Measurements from ENCODE around the gene CLDN4. TPM values are rescaled to one million over a fixed set of nuclear protein-coding genes. Genes with fewer than 3 reads are reported as not detected.

Gene CLDN4
- total RNA-seq, 1 experiment from 2014 or later, result 32.0 TPM

DNA sequence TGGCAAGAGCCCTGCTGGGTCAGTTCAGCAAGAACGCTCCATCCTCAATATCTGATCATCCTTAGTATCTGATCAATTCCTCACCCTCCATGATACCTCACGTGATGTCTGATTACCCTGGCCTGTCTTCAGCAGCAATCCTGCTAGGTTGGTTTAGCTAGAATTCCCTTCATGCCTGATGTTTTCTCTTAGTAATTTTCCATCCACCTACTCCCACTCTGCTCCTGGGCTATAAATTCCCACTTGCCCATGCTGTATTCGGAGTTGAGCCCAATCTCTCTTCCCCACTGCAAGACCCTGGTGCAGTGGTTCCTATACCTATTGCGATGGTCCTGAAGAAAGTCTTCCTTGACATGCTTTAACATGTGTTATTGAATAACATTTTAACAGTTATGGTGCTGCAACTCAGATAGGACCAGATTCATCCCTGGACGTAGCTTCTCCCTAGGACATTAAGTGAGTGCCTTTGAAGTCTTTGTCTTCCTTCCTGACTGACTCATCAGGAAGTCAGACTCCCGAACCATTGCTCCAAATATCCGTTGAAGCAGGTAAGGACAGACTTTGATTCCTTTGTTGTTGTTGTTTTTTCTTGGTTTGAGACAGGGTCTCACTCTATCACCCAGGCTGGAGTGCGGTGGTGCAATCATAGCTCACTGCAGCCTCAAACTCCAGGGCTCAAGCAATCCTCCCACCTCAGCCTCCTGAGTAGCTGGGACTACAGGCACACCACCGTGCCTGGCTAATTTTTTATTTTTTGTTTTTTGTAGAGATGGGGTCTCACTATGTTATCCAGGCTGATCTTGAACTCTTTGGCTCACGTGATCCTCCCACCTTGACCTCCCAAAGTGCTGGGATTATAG, 31.3 kb upstream of the CLDN4 start (continued):
- no peak for TF ChIP-seq CREM (CRISPR knock-in tag; IDR thresholded peaks at IDR 0.05)
- TF ChIP-seq, protein P1, sequence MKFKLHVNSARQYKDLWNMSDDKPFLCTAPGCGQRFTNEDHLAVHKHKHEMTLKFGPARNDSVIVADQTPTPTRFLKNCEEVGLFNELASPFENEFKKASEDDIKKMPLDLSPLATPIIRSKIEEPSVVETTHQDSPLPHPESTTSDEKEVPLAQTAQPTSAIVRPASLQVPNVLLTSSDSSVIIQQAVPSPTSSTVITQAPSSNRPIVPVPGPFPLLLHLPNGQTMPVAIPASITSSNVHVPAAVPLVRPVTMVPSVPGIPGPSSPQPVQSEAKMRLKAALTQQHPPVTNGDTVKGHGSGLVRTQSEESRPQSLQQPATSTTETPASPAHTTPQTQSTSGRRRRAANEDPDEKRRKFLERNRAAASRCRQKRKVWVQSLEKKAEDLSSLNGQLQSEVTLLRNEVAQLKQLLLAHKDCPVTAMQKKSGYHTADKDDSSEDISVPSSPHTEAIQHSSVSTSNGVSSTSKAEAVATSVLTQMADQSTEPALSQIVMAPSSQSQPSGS (CRISPR knock-in tag; IDR thresholded peaks at IDR 0.05; ENCODE audit: borderline replicate concordance, low read depth), result no peak
- TF ChIP-seq CBFB (CRISPR knock-in tag; IDR thresholded peaks at IDR 0.05; ENCODE audit: low read depth), result no peak
- no peak for TF ChIP-seq IRF2 (CRISPR knock-in tag; IDR thresholded peaks at IDR 0.05; ENCODE audit: borderline replicate concordance, low read depth)
- TF ChIP-seq SMAD3 (CRISPR knock-in tag; IDR thresholded peaks at IDR 0.05; ENCODE audit: borderline replicate concordance), result no peak
- TF ChIP-seq, protein P2, sequence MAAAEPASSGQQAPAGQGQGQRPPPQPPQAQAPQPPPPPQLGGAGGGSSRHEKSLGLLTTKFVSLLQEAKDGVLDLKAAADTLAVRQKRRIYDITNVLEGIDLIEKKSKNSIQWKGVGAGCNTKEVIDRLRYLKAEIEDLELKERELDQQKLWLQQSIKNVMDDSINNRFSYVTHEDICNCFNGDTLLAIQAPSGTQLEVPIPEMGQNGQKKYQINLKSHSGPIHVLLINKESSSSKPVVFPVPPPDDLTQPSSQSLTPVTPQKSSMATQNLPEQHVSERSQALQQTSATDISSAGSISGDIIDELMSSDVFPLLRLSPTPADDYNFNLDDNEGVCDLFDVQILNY (CRISPR knock-in tag; IDR thresholded peaks at IDR 0.05), result no peak
- TF ChIP-seq, protein P3, sequence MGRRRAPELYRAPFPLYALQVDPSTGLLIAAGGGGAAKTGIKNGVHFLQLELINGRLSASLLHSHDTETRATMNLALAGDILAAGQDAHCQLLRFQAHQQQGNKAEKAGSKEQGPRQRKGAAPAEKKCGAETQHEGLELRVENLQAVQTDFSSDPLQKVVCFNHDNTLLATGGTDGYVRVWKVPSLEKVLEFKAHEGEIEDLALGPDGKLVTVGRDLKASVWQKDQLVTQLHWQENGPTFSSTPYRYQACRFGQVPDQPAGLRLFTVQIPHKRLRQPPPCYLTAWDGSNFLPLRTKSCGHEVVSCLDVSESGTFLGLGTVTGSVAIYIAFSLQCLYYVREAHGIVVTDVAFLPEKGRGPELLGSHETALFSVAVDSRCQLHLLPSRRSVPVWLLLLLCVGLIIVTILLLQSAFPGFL (CRISPR knock-in tag; IDR thresholded peaks at IDR 0.05; ENCODE audit: borderline replicate concordance), result no peak

DNA sequence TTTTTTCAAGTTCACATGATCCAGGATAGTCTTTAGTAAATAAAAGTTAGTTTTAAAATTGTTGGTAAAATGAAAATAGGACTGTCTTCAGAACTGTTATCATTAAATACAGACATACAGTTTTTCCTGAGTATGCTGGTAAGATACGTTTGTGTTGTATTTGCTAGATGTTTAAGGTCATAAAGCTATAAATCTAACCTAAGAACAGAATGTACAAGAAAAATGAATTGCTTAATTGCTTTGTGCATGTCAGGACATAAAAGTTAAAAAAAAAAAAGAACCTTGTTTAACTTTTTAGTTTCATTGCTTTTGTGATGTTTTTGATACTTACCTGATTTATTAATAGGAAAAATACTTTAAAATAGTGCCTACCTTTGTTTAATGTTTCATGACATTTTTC, 29.2 kb upstream of the CLDN4 start:
- H3K27me3 Mint-ChIP-seq (ENCODE audit: low read depth), result peaks cover 6% of the 10 kb centered on the region
- H3K4me3 Mint-ChIP-seq, result no peak overlapping the region
- H3K4me1 Mint-ChIP-seq, result peaks cover 7% of the 10 kb centered on the region
- POLR2A ChIA-PET, result no interaction called here
- no peaks in the 10 kb centered on the region for H3K9me3 Mint-ChIP-seq
- no peak for DNase-seq (ENCODE audit: low spot score)
- no peak overlapping the region for H3K27ac Mint-ChIP-seq
- CTCF ChIA-PET, result interaction anchor here (0.9 kb wide), 1 partner anchor 9 kb away, joined by 3 read pairs; no protein-coding TSS in a partner anchor
- H3K36me3 Mint-ChIP-seq, result peaks cover 5% of the 10 kb centered on the region; the same call in 1 of the 2 replicates
- ATAC-seq, result no peak
- TF ChIP-seq, protein P4, sequence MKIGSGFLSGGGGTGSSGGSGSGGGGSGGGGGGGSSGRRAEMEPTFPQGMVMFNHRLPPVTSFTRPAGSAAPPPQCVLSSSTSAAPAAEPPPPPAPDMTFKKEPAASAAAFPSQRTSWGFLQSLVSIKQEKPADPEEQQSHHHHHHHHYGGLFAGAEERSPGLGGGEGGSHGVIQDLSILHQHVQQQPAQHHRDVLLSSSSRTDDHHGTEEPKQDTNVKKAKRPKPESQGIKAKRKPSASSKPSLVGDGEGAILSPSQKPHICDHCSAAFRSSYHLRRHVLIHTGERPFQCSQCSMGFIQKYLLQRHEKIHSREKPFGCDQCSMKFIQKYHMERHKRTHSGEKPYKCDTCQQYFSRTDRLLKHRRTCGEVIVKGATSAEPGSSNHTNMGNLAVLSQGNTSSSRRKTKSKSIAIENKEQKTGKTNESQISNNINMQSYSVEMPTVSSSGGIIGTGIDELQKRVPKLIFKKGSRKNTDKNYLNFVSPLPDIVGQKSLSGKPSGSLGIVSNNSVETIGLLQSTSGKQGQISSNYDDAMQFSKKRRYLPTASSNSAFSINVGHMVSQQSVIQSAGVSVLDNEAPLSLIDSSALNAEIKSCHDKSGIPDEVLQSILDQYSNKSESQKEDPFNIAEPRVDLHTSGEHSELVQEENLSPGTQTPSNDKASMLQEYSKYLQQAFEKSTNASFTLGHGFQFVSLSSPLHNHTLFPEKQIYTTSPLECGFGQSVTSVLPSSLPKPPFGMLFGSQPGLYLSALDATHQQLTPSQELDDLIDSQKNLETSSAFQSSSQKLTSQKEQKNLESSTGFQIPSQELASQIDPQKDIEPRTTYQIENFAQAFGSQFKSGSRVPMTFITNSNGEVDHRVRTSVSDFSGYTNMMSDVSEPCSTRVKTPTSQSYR (CRISPR knock-in tag; IDR thresholded peaks at IDR 0.05), result no peak
- TF ChIP-seq ETV6 (CRISPR knock-in tag; IDR thresholded peaks at IDR 0.05), result no peak
- TF ChIP-seq, protein P5, sequence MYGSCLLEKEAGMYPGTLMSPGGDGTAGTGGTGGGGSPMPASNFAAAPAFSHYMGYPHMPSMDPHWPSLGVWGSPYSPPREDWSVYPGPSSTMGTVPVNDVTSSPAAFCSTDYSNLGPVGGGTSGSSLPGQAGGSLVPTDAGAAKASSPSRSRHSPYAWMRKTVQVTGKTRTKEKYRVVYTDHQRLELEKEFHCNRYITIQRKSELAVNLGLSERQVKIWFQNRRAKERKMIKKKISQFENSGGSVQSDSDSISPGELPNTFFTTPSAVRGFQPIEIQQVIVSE (CRISPR knock-in tag; IDR thresholded peaks at IDR 0.05; ENCODE audit: borderline replicate concordance), result no peak
- TF ChIP-seq, protein P6, sequence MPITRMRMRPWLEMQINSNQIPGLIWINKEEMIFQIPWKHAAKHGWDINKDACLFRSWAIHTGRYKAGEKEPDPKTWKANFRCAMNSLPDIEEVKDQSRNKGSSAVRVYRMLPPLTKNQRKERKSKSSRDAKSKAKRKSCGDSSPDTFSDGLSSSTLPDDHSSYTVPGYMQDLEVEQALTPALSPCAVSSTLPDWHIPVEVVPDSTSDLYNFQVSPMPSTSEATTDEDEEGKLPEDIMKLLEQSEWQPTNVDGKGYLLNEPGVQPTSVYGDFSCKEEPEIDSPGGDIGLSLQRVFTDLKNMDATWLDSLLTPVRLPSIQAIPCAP (CRISPR knock-in tag; IDR thresholded peaks at IDR 0.05), result no peak
- TF ChIP-seq GRHL2 (CRISPR knock-in tag; IDR thresholded peaks at IDR 0.05; ENCODE audit: insufficient replicate concordance, severe bottlenecking), result no peak
- TF ChIP-seq, protein P7, sequence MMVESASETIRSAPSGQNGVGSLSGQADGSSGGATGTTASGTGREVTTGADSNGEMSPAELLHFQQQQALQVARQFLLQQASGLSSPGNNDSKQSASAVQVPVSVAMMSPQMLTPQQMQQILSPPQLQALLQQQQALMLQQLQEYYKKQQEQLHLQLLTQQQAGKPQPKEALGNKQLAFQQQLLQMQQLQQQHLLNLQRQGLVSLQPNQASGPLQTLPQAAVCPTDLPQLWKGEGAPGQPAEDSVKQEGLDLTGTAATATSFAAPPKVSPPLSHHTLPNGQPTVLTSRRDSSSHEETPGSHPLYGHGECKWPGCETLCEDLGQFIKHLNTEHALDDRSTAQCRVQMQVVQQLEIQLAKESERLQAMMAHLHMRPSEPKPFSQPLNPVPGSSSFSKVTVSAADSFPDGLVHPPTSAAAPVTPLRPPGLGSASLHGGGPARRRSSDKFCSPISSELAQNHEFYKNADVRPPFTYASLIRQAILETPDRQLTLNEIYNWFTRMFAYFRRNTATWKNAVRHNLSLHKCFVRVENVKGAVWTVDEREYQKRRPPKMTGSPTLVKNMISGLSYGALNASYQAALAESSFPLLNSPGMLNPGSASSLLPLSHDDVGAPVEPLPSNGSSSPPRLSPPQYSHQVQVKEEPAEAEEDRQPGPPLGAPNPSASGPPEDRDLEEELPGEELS (CRISPR knock-in tag; IDR thresholded peaks at IDR 0.05), result no peak
- TF ChIP-seq, protein P8, sequence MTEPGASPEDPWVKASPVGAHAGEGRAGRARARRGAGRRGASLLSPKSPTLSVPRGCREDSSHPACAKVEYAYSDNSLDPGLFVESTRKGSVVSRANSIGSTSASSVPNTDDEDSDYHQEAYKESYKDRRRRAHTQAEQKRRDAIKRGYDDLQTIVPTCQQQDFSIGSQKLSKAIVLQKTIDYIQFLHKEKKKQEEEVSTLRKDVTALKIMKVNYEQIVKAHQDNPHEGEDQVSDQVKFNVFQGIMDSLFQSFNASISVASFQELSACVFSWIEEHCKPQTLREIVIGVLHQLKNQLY (CRISPR knock-in tag; IDR thresholded peaks at IDR 0.05), result no peak
- TF ChIP-seq, protein P9, sequence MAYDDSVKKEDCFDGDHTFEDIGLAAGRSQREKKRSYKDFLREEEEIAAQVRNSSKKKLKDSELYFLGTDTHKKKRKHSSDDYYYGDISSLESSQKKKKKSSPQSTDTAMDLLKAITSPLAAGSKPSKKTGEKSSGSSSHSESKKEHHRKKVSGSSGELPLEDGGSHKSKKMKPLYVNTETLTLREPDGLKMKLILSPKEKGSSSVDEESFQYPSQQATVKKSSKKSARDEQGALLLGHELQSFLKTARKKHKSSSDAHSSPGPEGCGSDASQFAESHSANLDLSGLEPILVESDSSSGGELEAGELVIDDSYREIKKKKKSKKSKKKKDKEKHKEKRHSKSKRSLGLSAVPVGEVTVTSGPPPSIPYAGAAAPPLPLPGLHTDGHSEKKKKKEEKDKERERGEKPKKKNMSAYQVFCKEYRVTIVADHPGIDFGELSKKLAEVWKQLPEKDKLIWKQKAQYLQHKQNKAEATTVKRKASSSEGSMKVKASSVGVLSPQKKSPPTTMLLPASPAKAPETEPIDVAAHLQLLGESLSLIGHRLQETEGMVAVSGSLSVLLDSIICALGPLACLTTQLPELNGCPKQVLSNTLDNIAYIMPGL (CRISPR knock-in tag; IDR thresholded peaks at IDR 0.05), result no peak
- TF ChIP-seq, protein P2 (CRISPR knock-in tag; IDR thresholded peaks at IDR 0.05), result no peak
- TF ChIP-seq, protein P10, sequence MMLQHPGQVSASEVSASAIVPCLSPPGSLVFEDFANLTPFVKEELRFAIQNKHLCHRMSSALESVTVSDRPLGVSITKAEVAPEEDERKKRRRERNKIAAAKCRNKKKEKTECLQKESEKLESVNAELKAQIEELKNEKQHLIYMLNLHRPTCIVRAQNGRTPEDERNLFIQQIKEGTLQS (CRISPR knock-in tag; conservative IDR thresholded peaks at IDR 0.05), result no peak
